HG02571 (cell line): ENCODE results near the gene NRN1L.
"Not testable (repeated sequence)": the region's sequence is repeated elsewhere in the genome, so short reads cannot be mapped to it uniquely, and the experiment has no call there.

Source experiments
- ATAC-seq: cut with Tn5 transposase; IDR thresholded peaks from one replicate; pipeline ENCODE4 v1.9.1; 2021; ENCODE audit warnings: mild to moderate bottlenecking, moderate library complexity; ENCODE audit not compliant: unreplicated experiment

NRN1L gene

GRCh38 chr16:67860589-67861398 lies 23.9 kb upstream of the NRN1L start:
- no peak for ATAC-seq

- no peak for ATAC-seq
Observed at GRCh38 chr16:67861877-67862276, 22.8 kb upstream of the NRN1L start.

GRCh38 chr16:67862623-67863583 lies 21.8 kb upstream of the NRN1L start:
- ATAC-seq, result no peak

- ATAC-seq, result not testable (repeated sequence)
Observed at GRCh38 chr16:67864044-67864443, 20.6 kb upstream of the NRN1L start.

GRCh38 chr16:67864594-67864993 lies 20.1 kb upstream of the NRN1L start:
- no peak for ATAC-seq

GRCh38 chr16:67865318-67865717 lies 19.4 kb upstream of the NRN1L start:
- ATAC-seq, result no peak

- no peak for ATAC-seq
Observed at GRCh38 chr16:67868290-67868689, 16.4 kb upstream of the NRN1L start.

- no peak for ATAC-seq
Observed at GRCh38 chr16:67869653-67870052, 15.0 kb upstream of the NRN1L start.

GRCh38 chr16:67871256-67871655 lies 13.4 kb upstream of the NRN1L start:
- ATAC-seq, result no peak

GRCh38 chr16:67872131-67872630 lies 12.5 kb upstream of the NRN1L start:
- ATAC-seq, result no peak

GRCh38 chr16:67872631-67873434 lies 11.9 kb upstream of the NRN1L start, which contains the start of gene EDC4:
Gene EDC4, plus strand, starts transcription at chr16:67873052. Its CDS starts 210 bp downstream, at chr16:67873262.
- peak; percentile 71 for ATAC-seq

GRCh38 chr16:67873435-67874370 lies 11.0 kb upstream of the NRN1L start:
- no peak for ATAC-seq

GRCh38 chr16:67874372-67874771 lies 10.3 kb upstream of the NRN1L start:
- no peak for ATAC-seq

GRCh38 chr16:67877064-67877463 lies 7.6 kb upstream of the NRN1L start:
- ATAC-seq, result no peak

- ATAC-seq, result no peak
Observed at GRCh38 chr16:67878232-67878631, 6.5 kb upstream of the NRN1L start.

- ATAC-seq, result no peak
Observed at GRCh38 chr16:67878846-67879245, 5.8 kb upstream of the NRN1L start.

GRCh38 chr16:67879462-67879861 lies 5.2 kb upstream of the NRN1L start:
- ATAC-seq, result no peak

- ATAC-seq, result no peak
Observed at GRCh38 chr16:67879936-67880335, 4.7 kb upstream of the NRN1L start.

GRCh38 chr16:67880584-67880983 lies 4.1 kb upstream of the NRN1L start:
- no peak for ATAC-seq
